Body of pancreas (tissue), 4 donors: Measurements from ENCODE around the gene TASP1. TPM values are rescaled to one million over a fixed set of nuclear protein-coding genes. Genes with fewer than 3 reads are reported as not detected.
"Not testable (repeated sequence)": the region's sequence is repeated elsewhere in the genome, so short reads cannot be mapped to it uniquely, and the experiment has no call there.

Experiments
- ATAC-seq: fragments of 150-250 bp; one replicate; pipeline ENCODE4 v1.9.1; 2016
- DNase-seq, 4 donors: peaks; one replicate each; pipeline ENCODE4 v3.0.0-alpha.2; 2019
- H3K27ac ChIP-seq, 4 donors: fragments of 200-600 bp; sonication (generic); 1 replicate in 3 of 4; 2 replicates in 1 of 4; pipeline versions ENCODE4 v1.5.1 to v1.6.1; 2016 to 2019; ENCODE audit warnings: mild to moderate bottlenecking in 1 of 4, mixed read lengths in 1 of 4, moderate library complexity in 1 of 4
- H3K27me3 ChIP-seq, 2 donors: fragments of 200-600 bp; sonication (generic); one replicate each; pipeline ENCODE4 v1.6.0; 2016; ENCODE audit warnings: mild to moderate bottlenecking in 1 of 2
- H3K36me3 ChIP-seq, 2 donors: fragments of 200-600 bp; sonication (generic); replicated peaks in 1 of 2; 2 replicates each; pipeline ENCODE4 v1.5.1; 2016; ENCODE audit warnings: low read depth in 2 of 2; ENCODE audit not compliant: insufficient read depth in 1 of 2
- H3K4me1 ChIP-seq: fragments of 200-600 bp; sonication (generic); one replicate; pipeline ENCODE4 v1.6.0; 2016
- H3K4me3 ChIP-seq, 2 donors: fragments of 200-600 bp; sonication (generic); 1 replicate in 1 of 2; 2 replicates in 1 of 2; pipeline ENCODE4 v1.5.1; 2016 to 2019
- H3K9me3 ChIP-seq, 3 donors: fragments of 200-600 bp; sonication (generic); 1 replicate in 2 of 3; 2 replicates in 1 of 3; pipeline ENCODE4 v1.5.1; 2016
- POLR2A ChIP-seq, 3 donors: fragments of 450-650 bp; IDR thresholded peaks; one replicate each; pipeline ENCODE4 v1.6.1; 2016; ENCODE audit warnings: antibody characterized with exemption in 3 of 3, mild to moderate bottlenecking in 2 of 3
- WGBS, 2 donors: methylation state at CpG; one replicate each; pipeline ENCODE4 v1.1.5; 2017; 5-methylcytosine and 5-hydroxymethylcytosine counted together
- intact Hi-C: fragments of 100-400 bp; cut with DNase I; formaldehyde crosslinking; loops from one replicate; pipeline ENCODE4 v1.15.1; 2023
- total RNA-seq, 2 donors: library from RNA; depleted of rRNA; stranded (reverse); fragments of >200 nt; gene quantifications; one replicate each; pipeline ENCODE4 v1.1.0, GENCODE V29; 2016
- TF ChIP-seq, protein P1 (sequence below), 7 experiments: fragments of 450-650 bp in 4 of 7; fragments of 200-600 bp in 3 of 7; sonication (generic) in 3 of 7; IDR thresholded peaks; one replicate each; pipeline ENCODE4 v1.5.1; 2016 to 2019; ENCODE audit warnings: antibody characterized with exemption in 7 of 7

The TASP1 gene
- total RNA-seq, 2 donors from 2014 or later: 8.0 to 11.5 TPM

- Histone ChIP-seq H3K27ac (no peak overlapping the region), H3K4me1 (peaks cover 4% of the 10 kb centered on the region), H3K36me3 (no peaks in the 10 kb centered on the region), H3K9me3 (no peaks in the 10 kb centered on the region), H3K4me3 (no peak overlapping the region), H3K27me3 (no peaks in the 10 kb centered on the region)
- no peak for TF ChIP-seq POLR2A (IDR thresholded peaks at IDR 0.05)
- TF ChIP-seq, protein P1, sequence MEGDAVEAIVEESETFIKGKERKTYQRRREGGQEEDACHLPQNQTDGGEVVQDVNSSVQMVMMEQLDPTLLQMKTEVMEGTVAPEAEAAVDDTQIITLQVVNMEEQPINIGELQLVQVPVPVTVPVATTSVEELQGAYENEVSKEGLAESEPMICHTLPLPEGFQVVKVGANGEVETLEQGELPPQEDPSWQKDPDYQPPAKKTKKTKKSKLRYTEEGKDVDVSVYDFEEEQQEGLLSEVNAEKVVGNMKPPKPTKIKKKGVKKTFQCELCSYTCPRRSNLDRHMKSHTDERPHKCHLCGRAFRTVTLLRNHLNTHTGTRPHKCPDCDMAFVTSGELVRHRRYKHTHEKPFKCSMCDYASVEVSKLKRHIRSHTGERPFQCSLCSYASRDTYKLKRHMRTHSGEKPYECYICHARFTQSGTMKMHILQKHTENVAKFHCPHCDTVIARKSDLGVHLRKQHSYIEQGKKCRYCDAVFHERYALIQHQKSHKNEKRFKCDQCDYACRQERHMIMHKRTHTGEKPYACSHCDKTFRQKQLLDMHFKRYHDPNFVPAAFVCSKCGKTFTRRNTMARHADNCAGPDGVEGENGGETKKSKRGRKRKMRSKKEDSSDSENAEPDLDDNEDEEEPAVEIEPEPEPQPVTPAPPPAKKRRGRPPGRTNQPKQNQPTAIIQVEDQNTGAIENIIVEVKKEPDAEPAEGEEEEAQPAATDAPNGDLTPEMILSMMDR (IDR thresholded peaks at IDR 0.05): no peak
- no peak for ATAC-seq
- DNase-seq: no peak
- intact Hi-C loops: no loop called here
Observed at GRCh38 chr20:13613917-13614316, 24.8 kb downstream of the TASP1 start.

GRCh38 chr20:13611611-13612125 lies 27.1 kb downstream of the TASP1 start:
- no peak for ATAC-seq
- peaks cover 4% of the 10 kb centered on the region for H3K4me1 ChIP-seq
- DNase-seq: no peak
- intact Hi-C loops: no loop called here
- H3K9me3 ChIP-seq: no peaks in the 10 kb centered on the region
- H3K27me3 ChIP-seq: no peaks in the 10 kb centered on the region
- H3K4me3 ChIP-seq: no peak overlapping the region
- 85 to 93% methylated on average over 2 of the region's 2 CpGs for WGBS, 2 donors
- H3K36me3 ChIP-seq: no peaks in the 10 kb centered on the region
- no peak overlapping the region for H3K27ac ChIP-seq
- TF ChIP-seq, protein P1 (IDR thresholded peaks at IDR 0.05): no peak
- TF ChIP-seq POLR2A (IDR thresholded peaks at IDR 0.05): no peak

DNA sequence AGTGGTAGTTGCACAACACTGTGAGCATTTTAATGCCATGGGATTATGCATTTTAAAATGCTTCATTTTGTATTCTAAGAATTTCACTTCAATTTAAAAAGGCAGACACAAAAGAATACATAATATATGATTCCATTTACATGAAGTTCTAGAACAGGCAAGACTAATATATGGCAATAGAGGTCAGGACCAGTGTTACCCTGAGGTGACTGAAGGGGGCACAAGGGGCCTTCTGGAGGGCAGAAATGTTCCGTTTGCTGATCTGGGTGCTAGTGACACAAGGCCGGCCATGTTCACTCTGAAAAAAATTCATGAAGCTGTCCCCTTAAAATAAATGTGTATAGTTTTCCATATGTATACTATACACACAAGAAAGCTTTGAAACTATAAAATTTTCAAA lies 28.5 kb downstream of the TASP1 start:
- Histone ChIP-seq H3K9me3 (no peaks in the 10 kb centered on the region), H3K4me1 (peaks cover 4% of the 10 kb centered on the region), H3K27ac (no peak overlapping the region), H3K36me3 (no peaks in the 10 kb centered on the region), H3K4me3 (no peak overlapping the region), H3K27me3 (no peaks in the 10 kb centered on the region)
- no peak for ATAC-seq
- no peak for TF ChIP-seq POLR2A (IDR thresholded peaks at IDR 0.05)
- TF ChIP-seq, protein P1 (IDR thresholded peaks at IDR 0.05): no peak
- no peak for DNase-seq
- 80 to 93% methylated on average over 2 of the region's 2 CpGs for WGBS, 2 donors
- intact Hi-C loops: no loop called here

DNA sequence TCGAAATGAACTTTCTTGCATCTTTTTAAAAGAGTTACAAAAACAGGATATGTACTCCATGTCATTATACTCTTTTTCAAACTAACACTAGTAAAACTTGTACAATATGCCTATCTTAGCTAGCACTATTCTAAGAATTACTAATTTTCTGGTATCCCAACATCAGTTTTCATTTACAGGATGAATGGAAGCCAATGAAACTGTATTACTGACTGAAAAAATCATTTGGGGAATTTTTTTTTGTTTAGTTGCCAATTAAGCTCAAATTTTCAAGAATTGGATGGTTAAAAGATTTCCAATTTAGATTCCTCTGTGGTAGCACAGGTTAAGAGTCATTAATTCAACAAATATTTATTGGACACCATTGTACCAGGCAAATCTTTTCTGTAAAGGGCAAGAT lies 30.7 kb downstream of the TASP1 start:
- no peaks in the 10 kb centered on the region for H3K4me1 ChIP-seq
- no peaks in the 10 kb centered on the region for H3K36me3 ChIP-seq
- intact Hi-C loops: no loop called here
- H3K4me3 ChIP-seq: no peak overlapping the region
- H3K27me3 ChIP-seq: no peaks in the 10 kb centered on the region
- TF ChIP-seq, protein P1 (IDR thresholded peaks at IDR 0.05): no peak
- TF ChIP-seq POLR2A (IDR thresholded peaks at IDR 0.05): no peak
- WGBS, 2 donors: 89 to 92% methylated on average over 1 of the region's 1 CpG
- DNase-seq: no peak
- H3K27ac ChIP-seq: no peak overlapping the region
- no peak for ATAC-seq
- H3K9me3 ChIP-seq: no peaks in the 10 kb centered on the region

DNA sequence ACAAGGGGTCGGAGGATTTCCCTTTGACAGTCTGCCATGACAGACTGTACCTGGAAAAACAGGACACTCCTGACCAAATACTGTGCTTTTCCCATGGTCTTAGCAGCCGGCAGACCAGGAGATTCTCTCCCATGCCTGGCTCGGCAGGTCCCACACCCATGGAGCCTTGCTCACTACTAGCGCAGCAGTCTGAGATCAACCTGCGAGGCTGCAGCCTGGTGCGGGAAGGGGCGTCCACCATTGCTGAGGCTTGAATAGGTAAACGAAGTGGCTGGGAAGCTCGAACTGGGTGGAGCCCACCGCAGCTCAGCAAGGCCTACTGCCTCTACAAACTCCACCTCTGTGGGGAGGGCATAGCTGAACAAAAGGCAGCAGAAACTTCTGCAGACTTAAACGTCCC lies 45.3 kb downstream of the TASP1 start:
- 84 to 91% methylated on average over 7 to 11 of the region's 11 CpGs for WGBS, 2 donors
- not testable (repeated sequence) for H3K36me3 ChIP-seq

More for the DNA sequence above, 45.3 kb downstream of the TASP1 start:
- H3K4me1 ChIP-seq, H3K4me3 ChIP-seq, H3K27ac ChIP-seq, DNase-seq, ATAC-seq, intact Hi-C loops, H3K27me3 ChIP-seq, H3K9me3 ChIP-seq: not testable (repeated sequence)
